ENCODE data around the gene FGA.
A peak's percentile ranks its signal among the peaks of the same experiment; 100 is the strongest.
"Not testable (repeated sequence)": the region's sequence is repeated elsewhere in the genome, so short reads cannot be mapped to it uniquely, and the experiment has no call there.

FGA gene

DNA sequence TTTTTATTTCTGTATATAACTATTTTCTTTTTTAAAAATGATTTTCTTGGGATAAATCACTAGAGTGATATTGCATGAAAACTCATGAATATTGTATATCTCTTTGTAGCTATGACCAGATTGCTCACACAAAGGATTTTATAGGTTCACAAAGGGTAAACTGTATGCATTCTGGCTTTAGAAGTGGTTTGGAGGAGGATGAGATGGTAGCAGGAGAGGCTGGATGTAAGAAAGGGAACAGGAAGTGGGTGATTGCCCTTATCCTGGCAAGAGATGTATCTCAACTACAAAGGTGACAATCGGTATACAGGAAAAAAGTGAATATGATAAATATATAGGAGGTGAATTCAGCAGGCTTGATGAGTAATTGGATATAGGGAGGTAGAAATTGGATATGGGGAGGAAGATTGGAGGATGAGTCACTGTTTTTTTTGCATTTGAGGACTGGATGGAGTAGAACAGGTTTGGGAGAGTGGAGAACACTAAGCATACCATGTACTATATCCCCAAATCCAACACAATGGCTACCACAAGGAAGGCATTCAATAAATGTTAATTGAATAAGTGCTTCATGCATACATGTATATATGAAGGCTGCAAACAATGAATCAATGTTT is 12.0 kb upstream of the FGA start:
- TF ChIP-seq, protein P1, sequence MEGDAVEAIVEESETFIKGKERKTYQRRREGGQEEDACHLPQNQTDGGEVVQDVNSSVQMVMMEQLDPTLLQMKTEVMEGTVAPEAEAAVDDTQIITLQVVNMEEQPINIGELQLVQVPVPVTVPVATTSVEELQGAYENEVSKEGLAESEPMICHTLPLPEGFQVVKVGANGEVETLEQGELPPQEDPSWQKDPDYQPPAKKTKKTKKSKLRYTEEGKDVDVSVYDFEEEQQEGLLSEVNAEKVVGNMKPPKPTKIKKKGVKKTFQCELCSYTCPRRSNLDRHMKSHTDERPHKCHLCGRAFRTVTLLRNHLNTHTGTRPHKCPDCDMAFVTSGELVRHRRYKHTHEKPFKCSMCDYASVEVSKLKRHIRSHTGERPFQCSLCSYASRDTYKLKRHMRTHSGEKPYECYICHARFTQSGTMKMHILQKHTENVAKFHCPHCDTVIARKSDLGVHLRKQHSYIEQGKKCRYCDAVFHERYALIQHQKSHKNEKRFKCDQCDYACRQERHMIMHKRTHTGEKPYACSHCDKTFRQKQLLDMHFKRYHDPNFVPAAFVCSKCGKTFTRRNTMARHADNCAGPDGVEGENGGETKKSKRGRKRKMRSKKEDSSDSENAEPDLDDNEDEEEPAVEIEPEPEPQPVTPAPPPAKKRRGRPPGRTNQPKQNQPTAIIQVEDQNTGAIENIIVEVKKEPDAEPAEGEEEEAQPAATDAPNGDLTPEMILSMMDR (IDR thresholded peaks at IDR 0.05; ENCODE audit: low read depth, low read length), result no peak
- DNase-seq (ENCODE audit: low read depth in 2 of 2), result peak in 1 of 2 donors; percentile 11
- no peak overlapping the region for H3K4me3 ChIP-seq (replicated peaks in 1 of 2; ENCODE audit: low read depth in 2 of 2, low read length in 2 of 2)

DNA sequence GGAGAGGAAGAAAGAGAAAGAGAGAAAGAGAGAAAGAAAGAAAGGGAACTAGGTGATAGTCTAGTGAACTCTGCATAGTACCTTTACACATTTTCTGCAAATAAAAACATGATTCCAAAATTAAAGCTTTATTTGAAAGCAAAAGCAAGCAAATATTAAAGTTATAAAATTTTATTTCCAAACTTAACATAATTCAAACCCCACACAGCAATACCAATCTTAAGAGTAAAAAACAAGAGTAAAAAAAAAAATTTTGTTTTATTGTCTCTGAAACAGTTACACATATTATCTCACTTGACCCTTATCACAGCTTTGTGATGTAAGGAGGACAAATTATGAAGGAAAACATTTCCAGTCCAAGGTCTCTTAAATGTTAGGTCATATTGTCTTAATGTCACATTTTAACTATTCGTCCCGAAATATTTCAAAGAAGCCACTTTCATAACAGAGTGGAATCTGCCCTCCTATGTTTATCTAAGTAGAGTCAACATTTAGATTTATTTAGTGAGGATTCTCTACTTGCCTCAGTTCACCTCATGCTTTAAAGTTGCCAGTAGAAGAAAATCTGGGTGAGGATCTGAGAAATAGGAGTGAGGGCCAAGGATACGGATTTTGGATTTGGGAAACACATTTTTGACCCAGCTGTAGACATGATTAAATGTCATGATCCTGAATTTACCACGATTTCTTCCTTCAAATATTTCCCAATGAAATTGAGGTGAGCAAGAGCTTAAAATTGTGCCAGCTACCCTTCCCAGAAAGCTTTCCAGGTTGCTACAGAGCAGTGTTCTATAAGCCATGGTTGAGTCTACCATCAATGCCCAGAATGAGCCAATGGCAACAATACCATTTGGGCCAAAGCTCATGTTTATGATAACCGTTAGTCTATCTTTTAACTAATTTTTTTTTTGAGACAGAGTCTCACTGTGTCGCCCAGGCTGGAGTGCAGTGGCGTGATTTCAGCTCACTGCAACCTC is 7.5 kb upstream of the FGA start:
- TF ChIP-seq, protein P1 (IDR thresholded peaks at IDR 0.05; ENCODE audit: low read depth, low read length), result no peak
- DNase-seq (ENCODE audit: low read depth in 2 of 2), result no peak
- no peak overlapping the region for H3K4me3 ChIP-seq (replicated peaks in 1 of 2; ENCODE audit: low read depth in 2 of 2, low read length in 2 of 2)

DNA sequence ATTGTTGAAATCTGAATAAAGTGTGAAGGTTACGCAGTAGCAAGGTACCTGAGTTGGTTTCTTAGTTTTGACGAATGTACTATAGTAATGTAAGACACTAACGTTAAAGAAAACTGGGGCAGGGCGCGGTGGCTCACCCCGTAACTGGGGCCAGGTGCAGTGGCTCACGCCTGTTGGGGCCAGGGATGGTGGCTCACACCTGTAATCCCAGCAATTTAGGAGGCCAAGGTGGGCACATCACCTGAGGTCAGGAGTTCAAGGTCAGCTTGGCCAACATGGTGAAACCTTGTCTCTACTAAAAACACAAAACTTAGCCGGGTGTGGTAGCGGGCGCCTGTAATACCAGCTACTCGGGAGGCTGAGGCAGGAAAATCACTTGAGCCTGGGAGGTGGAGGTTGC is 6.7 kb upstream of the FGA start:
- H3K4me3 ChIP-seq (replicated peaks in 1 of 2; ENCODE audit: low read depth in 2 of 2, low read length in 2 of 2); DNase-seq (ENCODE audit: low read depth in 2 of 2): not testable (repeated sequence)

DNA sequence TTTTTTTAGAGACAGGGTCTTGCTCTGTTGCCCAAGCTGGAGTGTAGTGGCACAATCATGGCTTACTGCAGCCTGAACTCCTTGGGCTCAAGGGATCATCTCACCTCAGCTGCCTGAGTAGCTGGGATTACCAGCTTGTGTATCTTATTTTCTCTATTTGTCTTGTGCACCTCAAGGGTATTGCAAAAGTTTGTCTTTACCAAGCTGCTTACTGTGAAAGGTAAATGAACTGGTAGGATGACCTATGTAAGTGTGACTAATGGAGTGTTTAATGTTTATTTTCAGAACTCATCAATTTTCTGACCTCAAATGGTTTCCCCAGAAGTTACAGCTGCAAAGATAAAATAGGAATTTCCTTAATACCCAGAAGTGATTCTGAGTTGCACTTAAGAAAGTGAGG is 5.3 kb upstream of the FGA start:
- H3K4me3 ChIP-seq (replicated peaks in 1 of 2; ENCODE audit: low read depth in 2 of 2, low read length in 2 of 2), result no peak overlapping the region
- TF ChIP-seq, protein P1 (IDR thresholded peaks at IDR 0.05; ENCODE audit: low read depth, low read length), result no peak
- DNase-seq (ENCODE audit: low read depth in 2 of 2), result peak in 1 of 2 donors; percentile 8

DNA sequence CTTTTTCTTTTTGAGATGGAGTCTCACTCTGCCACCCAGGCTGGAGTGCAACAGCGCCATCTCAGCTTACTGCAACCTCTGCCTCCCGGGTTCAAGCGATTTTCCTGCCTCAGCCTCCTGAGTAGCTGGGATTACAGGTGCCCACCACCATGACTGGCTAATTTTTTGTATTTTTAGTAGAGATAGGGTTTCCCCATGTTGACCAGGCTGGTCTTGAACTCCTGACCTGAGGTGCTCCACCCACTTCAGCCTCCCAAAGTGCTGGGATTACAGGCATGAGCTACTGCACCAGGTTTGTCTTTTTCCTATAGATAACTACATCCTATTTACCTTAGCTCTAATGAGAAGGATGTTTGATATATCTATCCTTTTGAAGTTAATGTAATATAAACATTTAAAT is 3.8 kb upstream of the FGA start:
- not testable (repeated sequence) for H3K4me3 ChIP-seq (replicated peaks in 1 of 2; ENCODE audit: low read depth in 2 of 2, low read length in 2 of 2); DNase-seq (ENCODE audit: low read depth in 2 of 2)

DNA sequence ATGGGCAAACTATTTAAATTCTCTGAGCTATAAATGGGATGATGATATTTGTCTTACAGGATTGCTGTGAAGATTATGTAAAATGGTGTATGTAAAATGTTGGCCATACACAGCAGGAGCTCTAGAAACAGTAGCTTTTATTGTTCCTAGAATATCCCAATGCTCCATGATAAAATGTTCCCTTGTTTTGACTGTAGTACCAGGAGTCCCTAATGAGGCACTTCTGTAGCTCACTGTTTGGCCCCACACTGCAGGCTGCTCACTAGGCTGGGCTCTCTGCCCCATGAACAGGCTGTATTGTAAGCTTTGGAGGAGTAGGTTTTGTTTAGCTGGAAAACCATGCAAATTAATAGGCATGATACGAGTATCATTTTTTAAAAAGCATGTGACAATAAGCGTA is 3.3 kb upstream of the FGA start:
- no peak for DNase-seq (ENCODE audit: low read depth in 2 of 2)
- TF ChIP-seq, protein P1 (IDR thresholded peaks at IDR 0.05; ENCODE audit: low read depth, low read length), result no peak
- H3K4me3 ChIP-seq (replicated peaks in 1 of 2; ENCODE audit: low read depth in 2 of 2, low read length in 2 of 2), result no peak overlapping the region

DNA sequence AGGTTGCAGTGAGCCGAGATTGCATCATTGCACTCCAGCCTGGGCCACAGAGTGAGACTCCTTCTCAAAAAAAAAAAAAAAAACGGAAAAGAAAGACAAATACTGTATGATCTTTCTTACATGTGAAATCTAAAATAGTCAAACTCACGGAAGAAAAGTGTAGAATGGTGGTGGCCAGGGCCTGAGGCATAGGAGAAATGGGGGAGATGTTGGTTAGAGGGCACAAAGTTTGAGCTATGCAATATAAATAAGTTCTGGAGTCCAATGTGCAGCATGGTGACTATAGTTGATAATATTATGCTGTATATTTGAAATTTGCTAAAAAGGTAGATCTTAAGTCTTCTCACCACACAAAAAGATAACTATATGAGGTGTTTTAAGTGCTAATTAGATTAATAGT is 1.3 kb upstream of the FGA start:
- TF ChIP-seq, protein P1 (IDR thresholded peaks at IDR 0.05; ENCODE audit: low read depth, low read length), result no peak
- no peak overlapping the region for H3K4me3 ChIP-seq (replicated peaks in 1 of 2; ENCODE audit: low read depth in 2 of 2, low read length in 2 of 2)
- no peak for DNase-seq (ENCODE audit: low read depth in 2 of 2)
